ENCODE results near the gene GNE.

DNA sequence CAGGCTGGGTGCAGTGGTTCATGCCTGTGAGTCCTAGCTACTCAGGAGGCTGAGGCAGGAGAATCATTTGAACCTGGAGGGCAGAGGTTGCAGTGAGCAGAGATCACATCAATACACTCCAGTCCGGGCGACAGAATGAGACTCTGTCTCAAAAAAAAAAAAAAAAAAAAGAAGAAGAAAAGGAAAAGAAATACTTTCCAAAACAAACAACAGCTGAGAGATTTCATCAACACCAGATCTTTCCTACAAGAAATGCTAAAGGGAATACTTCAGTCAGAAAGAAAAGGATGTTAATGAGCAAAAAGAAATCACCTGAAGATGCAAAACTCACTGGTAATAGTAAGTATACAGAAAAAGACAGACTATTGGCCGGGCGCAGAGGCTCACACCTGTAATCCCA, 80.7 kb downstream of the GNE start:
- TF ChIP-seq, protein P1, sequence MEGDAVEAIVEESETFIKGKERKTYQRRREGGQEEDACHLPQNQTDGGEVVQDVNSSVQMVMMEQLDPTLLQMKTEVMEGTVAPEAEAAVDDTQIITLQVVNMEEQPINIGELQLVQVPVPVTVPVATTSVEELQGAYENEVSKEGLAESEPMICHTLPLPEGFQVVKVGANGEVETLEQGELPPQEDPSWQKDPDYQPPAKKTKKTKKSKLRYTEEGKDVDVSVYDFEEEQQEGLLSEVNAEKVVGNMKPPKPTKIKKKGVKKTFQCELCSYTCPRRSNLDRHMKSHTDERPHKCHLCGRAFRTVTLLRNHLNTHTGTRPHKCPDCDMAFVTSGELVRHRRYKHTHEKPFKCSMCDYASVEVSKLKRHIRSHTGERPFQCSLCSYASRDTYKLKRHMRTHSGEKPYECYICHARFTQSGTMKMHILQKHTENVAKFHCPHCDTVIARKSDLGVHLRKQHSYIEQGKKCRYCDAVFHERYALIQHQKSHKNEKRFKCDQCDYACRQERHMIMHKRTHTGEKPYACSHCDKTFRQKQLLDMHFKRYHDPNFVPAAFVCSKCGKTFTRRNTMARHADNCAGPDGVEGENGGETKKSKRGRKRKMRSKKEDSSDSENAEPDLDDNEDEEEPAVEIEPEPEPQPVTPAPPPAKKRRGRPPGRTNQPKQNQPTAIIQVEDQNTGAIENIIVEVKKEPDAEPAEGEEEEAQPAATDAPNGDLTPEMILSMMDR (IDR thresholded peaks at IDR 0.05; ENCODE audit: low read depth, low read length, poor library complexity, severe bottlenecking): no peak
- TF ChIP-seq EZH2phosphoT487 (IDR thresholded peaks at IDR 0.05; ENCODE audit: borderline replicate concordance, low read length): no peak

Data from DOHH2 (cell line).